Activated T-cell treated with anti-CD3 and anti-CD28 coated beads, Interleukin-2, amount 50 U/mL, for 4 hours (primary cell): Measurements from ENCODE around the gene AGBL4. TPM values are rescaled to one million over a fixed set of nuclear protein-coding genes. Genes with fewer than 3 reads are reported as not detected.

Source experiments
- ATAC-seq, 2 donors: fragments of 200-7000 bp; cut with Tn5 transposase; one replicate each; pipeline ENCODE4 v1.10.0; 2021
- DNase-seq: peaks from one replicate; pipeline ENCODE4 v3.0.0-alpha.2; 2020
- H3K27me3 Mint-ChIP-seq: one replicate; pipeline ENCODE4 v1.8.0; 2021; ENCODE audit warnings: low read depth, mixed read lengths
- H3K36me3 Mint-ChIP-seq: one replicate; pipeline ENCODE4 v1.8.0; 2022; ENCODE audit warnings: mixed read lengths; ENCODE audit not compliant: insufficient read depth
- H3K4me1 Mint-ChIP-seq: one replicate; pipeline ENCODE4 v1.8.0; 2021; ENCODE audit warnings: low read depth, mixed read lengths
- H3K4me3 Mint-ChIP-seq: one replicate; pipeline ENCODE4 v1.8.0; 2021; ENCODE audit warnings: mild to moderate bottlenecking, moderate library complexity, mixed read lengths
- H3K9me3 Mint-ChIP-seq: one replicate; pipeline ENCODE4 v1.8.0; 2021; ENCODE audit warnings: mixed read lengths
- total RNA-seq, 3 donors: library from RNA; stranded (reverse); gene quantifications; one replicate each; pipeline ENCODE4 v1.2.1, GENCODE V29; 2021

The AGBL4 gene
- total RNA-seq, 3 donors from 2014 or later = not detected

GRCh38 chr1:48920851-48921250, 1102.9 kb downstream of the AGBL4 start:
- Mint-ChIP-seq H3K4me3 (no peak overlapping the region), H3K4me1 (no peaks in the 10 kb centered on the region), H3K9me3 (no peaks in the 10 kb centered on the region), H3K36me3 (no peaks in the 10 kb centered on the region), H3K27me3 (peaks cover 2% of the 10 kb centered on the region)
- DNase-seq (no peak), ATAC-seq (no peak)

GRCh38 chr1:48917901-48918603, 1105.7 kb downstream of the AGBL4 start:
- peaks cover 2% of the 10 kb centered on the region for H3K27me3 Mint-ChIP-seq
- no peak overlapping the region for H3K4me3 Mint-ChIP-seq
- H3K36me3 Mint-ChIP-seq = no peaks in the 10 kb centered on the region
- ATAC-seq (no peak), DNase-seq (no peak)
- H3K4me1 Mint-ChIP-seq = no peaks in the 10 kb centered on the region
- no peaks in the 10 kb centered on the region for H3K9me3 Mint-ChIP-seq

- Mint-ChIP-seq H3K9me3 (no peaks in the 10 kb centered on the region), H3K27me3 (peaks cover 2% of the 10 kb centered on the region), H3K4me3 (no peak overlapping the region), H3K4me1 (no peaks in the 10 kb centered on the region), H3K36me3 (no peaks in the 10 kb centered on the region)
- DNase-seq (no peak), ATAC-seq (no peak)
Observed at GRCh38 chr1:48917070-48917454, 1106.7 kb downstream of the AGBL4 start.

GRCh38 chr1:48916130-48917069, 1107.4 kb downstream of the AGBL4 start:
- H3K4me1 Mint-ChIP-seq = no peaks in the 10 kb centered on the region
- peaks cover 2% of the 10 kb centered on the region for H3K27me3 Mint-ChIP-seq
- no peak for DNase-seq
- H3K9me3 Mint-ChIP-seq = no peaks in the 10 kb centered on the region
- no peak for ATAC-seq
- no peak overlapping the region for H3K4me3 Mint-ChIP-seq
- no peaks in the 10 kb centered on the region for H3K36me3 Mint-ChIP-seq

- Mint-ChIP-seq H3K27me3 (no peaks in the 10 kb centered on the region), H3K36me3 (no peaks in the 10 kb centered on the region), H3K9me3 (no peaks in the 10 kb centered on the region), H3K4me1 (no peaks in the 10 kb centered on the region), H3K4me3 (no peak overlapping the region)
- DNase-seq (no peak), ATAC-seq (no peak)
Observed at GRCh38 chr1:48908606-48909005, 1115.1 kb downstream of the AGBL4 start.

GRCh38 chr1:48906729-48907128, 1117.0 kb downstream of the AGBL4 start:
- no peaks in the 10 kb centered on the region for H3K9me3 Mint-ChIP-seq
- no peak for DNase-seq
- no peaks in the 10 kb centered on the region for H3K27me3 Mint-ChIP-seq
- no peak overlapping the region for H3K4me3 Mint-ChIP-seq
- no peaks in the 10 kb centered on the region for H3K4me1 Mint-ChIP-seq
- no peak for ATAC-seq
- H3K36me3 Mint-ChIP-seq = no peaks in the 10 kb centered on the region

GRCh38 chr1:48906164-48906563, 1117.6 kb downstream of the AGBL4 start:
- Mint-ChIP-seq H3K9me3 (no peaks in the 10 kb centered on the region), H3K4me1 (no peaks in the 10 kb centered on the region), H3K27me3 (no peaks in the 10 kb centered on the region), H3K36me3 (no peaks in the 10 kb centered on the region), H3K4me3 (no peak overlapping the region)
- no peak for DNase-seq
- no peak for ATAC-seq

- Mint-ChIP-seq H3K4me1 (no peaks in the 10 kb centered on the region), H3K36me3 (no peaks in the 10 kb centered on the region), H3K9me3 (no peaks in the 10 kb centered on the region), H3K27me3 (peaks cover 3% of the 10 kb centered on the region), H3K4me3 (no peak overlapping the region)
- no peak for ATAC-seq
- DNase-seq = no peak
Observed at GRCh38 chr1:48903291-48903690, 1120.5 kb downstream of the AGBL4 start.

- Mint-ChIP-seq H3K27me3 (peaks cover 4% of the 10 kb centered on the region), H3K4me3 (no peak overlapping the region), H3K4me1 (no peaks in the 10 kb centered on the region), H3K36me3 (no peaks in the 10 kb centered on the region), H3K9me3 (no peaks in the 10 kb centered on the region)
- DNase-seq = no peak
- ATAC-seq = no peak
Observed at GRCh38 chr1:48898894-48899293, 1124.9 kb downstream of the AGBL4 start.

- Mint-ChIP-seq H3K36me3 (no peaks in the 10 kb centered on the region), H3K4me3 (no peak overlapping the region), H3K4me1 (no peaks in the 10 kb centered on the region), H3K27me3 (no peaks in the 10 kb centered on the region), H3K9me3 (no peaks in the 10 kb centered on the region)
- DNase-seq (no peak), ATAC-seq (no peak)
Observed at GRCh38 chr1:48889615-48890014, 1134.1 kb downstream of the AGBL4 start.

GRCh38 chr1:48889082-48889481, 1134.7 kb downstream of the AGBL4 start:
- no peak for ATAC-seq
- no peak for DNase-seq
- no peaks in the 10 kb centered on the region for H3K36me3 Mint-ChIP-seq
- no peaks in the 10 kb centered on the region for H3K9me3 Mint-ChIP-seq
- H3K4me3 Mint-ChIP-seq = no peak overlapping the region
- no peaks in the 10 kb centered on the region for H3K4me1 Mint-ChIP-seq
- H3K27me3 Mint-ChIP-seq = no peaks in the 10 kb centered on the region

- H3K4me1 Mint-ChIP-seq = no peaks in the 10 kb centered on the region
- DNase-seq (no peak), ATAC-seq (no peak)
- no peaks in the 10 kb centered on the region for H3K9me3 Mint-ChIP-seq
- H3K4me3 Mint-ChIP-seq = no peak overlapping the region
- no peaks in the 10 kb centered on the region for H3K27me3 Mint-ChIP-seq
- H3K36me3 Mint-ChIP-seq = no peaks in the 10 kb centered on the region
Observed at GRCh38 chr1:48887796-48888195, 1136.0 kb downstream of the AGBL4 start.

GRCh38 chr1:48882020-48882419, 1141.7 kb downstream of the AGBL4 start:
- ATAC-seq (no peak), DNase-seq (no peak)
- Mint-ChIP-seq H3K4me3 (no peak overlapping the region), H3K27me3 (peaks cover 2% of the 10 kb centered on the region), H3K36me3 (no peaks in the 10 kb centered on the region), H3K9me3 (no peaks in the 10 kb centered on the region), H3K4me1 (no peaks in the 10 kb centered on the region)

- Mint-ChIP-seq H3K27me3 (peaks cover 2% of the 10 kb centered on the region), H3K4me1 (no peaks in the 10 kb centered on the region), H3K4me3 (no peak overlapping the region), H3K9me3 (no peaks in the 10 kb centered on the region), H3K36me3 (no peaks in the 10 kb centered on the region)
- ATAC-seq (no peak), DNase-seq (no peak)
Observed at GRCh38 chr1:48878191-48878940, 1145.4 kb downstream of the AGBL4 start.
